Measurements from ENCODE around the gene ATF2.
"Not testable (repeated sequence)": the region's sequence is repeated elsewhere in the genome, so short reads cannot be mapped to it uniquely, and the experiment has no call there.

Gene ATF2

DNA sequence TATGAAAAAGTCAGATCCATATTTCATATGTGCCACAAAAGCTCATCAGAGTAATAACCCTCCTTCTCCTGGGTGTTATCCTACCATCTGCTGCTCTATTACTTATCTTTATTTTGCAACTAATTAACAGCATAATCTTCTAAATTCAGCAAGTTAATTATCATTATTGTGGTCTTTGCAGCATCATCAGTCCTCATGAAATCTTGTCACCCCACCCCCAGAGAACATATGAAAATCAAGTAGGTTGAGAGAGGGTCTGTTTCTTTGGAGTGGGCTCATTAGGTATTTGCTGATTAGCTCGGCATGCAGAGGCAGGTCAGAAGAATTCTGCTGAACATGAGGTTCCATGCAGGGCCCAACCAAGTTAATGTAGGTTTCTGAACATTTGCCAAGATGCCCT, 64.8 kb downstream of the ATF2 start:
- Histone ChIP-seq H3K4me3 (no peak overlapping the region), H3K36me3 (ENCODE audit: insufficient read depth, low read length) (peaks cover 51% of the 10 kb centered on the region)

GRCh38 chr2:175101514-175101913, 66.5 kb downstream of the ATF2 start:
- no peak for DNase-seq (ENCODE audit: low read depth, low spot score)
- Histone ChIP-seq H3K4me3 (no peak overlapping the region), H3K36me3 (ENCODE audit: insufficient read depth, low read length) (peaks cover 61% of the 10 kb centered on the region), H3K27ac (no peak overlapping the region), H3K9ac (ENCODE audit: insufficient read length) (no peak overlapping the region), H3K9me3 (ENCODE audit: low read depth, low read length) (no peaks in the 10 kb centered on the region)
- TF ChIP-seq POLR2AphosphoS5 (IDR thresholded peaks at IDR 0.05; ENCODE audit: borderline replicate concordance, low read depth, low read length) (no peak), FOXP2 (optimal IDR thresholded peaks at IDR 0.05; ENCODE audit: control extremely low read depth, extremely low read length, insufficient read depth) (no peak), EZH2 (IDR thresholded peaks at IDR 0.05) (no peak)

More for the DNA sequence above, 64.8 kb downstream of the ATF2 start:
- no peaks in the 10 kb centered on the region for H3K9me3 ChIP-seq (ENCODE audit: low read depth, low read length)
- no peak for TF ChIP-seq EZH2 (IDR thresholded peaks at IDR 0.05)
- no peak overlapping the region for H3K9ac ChIP-seq (ENCODE audit: insufficient read length)
- DNase-seq (ENCODE audit: low read depth, low spot score): no peak
- no peak overlapping the region for H3K27ac ChIP-seq

DNA sequence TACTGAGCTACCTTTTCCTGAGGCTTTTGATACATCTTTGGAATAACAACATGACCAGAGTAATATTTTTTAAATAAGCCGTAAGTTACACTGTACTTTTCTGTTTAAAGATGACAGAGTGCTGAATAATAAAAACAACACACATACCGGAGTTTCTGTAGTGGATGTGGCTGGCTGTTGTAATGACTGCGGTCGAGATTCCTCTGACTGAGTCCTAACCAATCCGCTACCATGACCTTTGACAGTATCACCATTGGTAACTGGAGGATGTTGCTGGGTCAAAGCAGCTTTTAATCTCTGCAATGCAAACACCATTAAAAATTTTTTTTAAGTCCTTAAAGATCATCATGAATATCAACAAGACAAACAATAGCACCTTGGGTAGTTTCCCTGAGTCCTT, 70.7 kb downstream of the ATF2 start:
- Histone ChIP-seq H3K9me3 (ENCODE audit: low read depth, low read length) (no peaks in the 10 kb centered on the region), H3K4me3 (no peak overlapping the region), H3K36me3 (ENCODE audit: insufficient read depth, low read length) (peaks cover 77% of the 10 kb centered on the region), H3K9ac (ENCODE audit: insufficient read length) (no peak overlapping the region), H3K27ac (no peak overlapping the region)
- no peak for TF ChIP-seq FOXP2 (optimal IDR thresholded peaks at IDR 0.05; ENCODE audit: control extremely low read depth, extremely low read length, insufficient read depth)
- DNase-seq (ENCODE audit: low read depth, low spot score): no peak

- H3K36me3 ChIP-seq (ENCODE audit: insufficient read depth, low read length): peaks cover 49% of the 10 kb centered on the region
- H3K4me3 ChIP-seq; H3K9me3 ChIP-seq (ENCODE audit: low read depth, low read length); DNase-seq (ENCODE audit: low read depth, low spot score); H3K27ac ChIP-seq; H3K9ac ChIP-seq (ENCODE audit: insufficient read length): not testable (repeated sequence)
These were observed 83.9 kb downstream of the ATF2 start for GRCh38 chr2:175084117-175084516.

DNA sequence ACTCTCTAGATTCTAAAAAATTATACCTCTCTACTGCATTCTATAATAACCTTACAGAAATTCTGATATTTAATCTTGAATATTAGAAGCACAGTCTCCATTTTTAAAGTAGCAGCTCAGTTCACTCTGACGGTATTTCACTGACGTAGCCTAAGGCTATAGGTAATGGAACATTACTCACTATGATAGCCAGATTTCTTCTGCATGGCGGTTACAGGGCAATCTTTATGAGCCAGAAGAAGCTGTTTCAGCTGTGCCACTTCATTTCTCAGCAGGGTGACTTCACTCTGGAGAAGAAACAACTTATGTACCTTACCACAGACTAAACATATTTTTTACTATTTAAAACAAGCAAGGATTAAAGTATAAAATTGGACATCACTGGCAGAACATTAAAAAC, 87.5 kb downstream of the ATF2 start:
- TF ChIP-seq EZH2 (IDR thresholded peaks at IDR 0.05): no peak
- TF ChIP-seq FOXP2 (optimal IDR thresholded peaks at IDR 0.05; ENCODE audit: control extremely low read depth, extremely low read length, insufficient read depth): no peak
- TF ChIP-seq POLR2AphosphoS5 (IDR thresholded peaks at IDR 0.05; ENCODE audit: borderline replicate concordance, low read depth, low read length): peak; percentile 58; the same call in 1 of the 2 replicates
- no peak overlapping the region for H3K27ac ChIP-seq
- peaks cover 51% of the 10 kb centered on the region for H3K36me3 ChIP-seq (ENCODE audit: insufficient read depth, low read length)
- H3K4me3 ChIP-seq: no peak overlapping the region
- DNase-seq (ENCODE audit: low read depth, low spot score): peak; percentile 89
- 0 out of 2 replicates have a peak, but pooled peaks cover 4% of the 10 kb centered on the region for H3K9me3 ChIP-seq (ENCODE audit: low read depth, low read length)
- no peak overlapping the region for H3K9ac ChIP-seq (ENCODE audit: insufficient read length)

- H3K36me3 ChIP-seq (ENCODE audit: insufficient read depth, low read length): peaks cover 62% of the 10 kb centered on the region
- no peak overlapping the region for H3K9ac ChIP-seq (ENCODE audit: insufficient read length)
- H3K4me3 ChIP-seq: no peak overlapping the region
- H3K9me3 ChIP-seq (ENCODE audit: low read depth, low read length): no peaks in the 10 kb centered on the region
- TF ChIP-seq EZH2 (IDR thresholded peaks at IDR 0.05) (no peak), FOXP2 (optimal IDR thresholded peaks at IDR 0.05; ENCODE audit: control extremely low read depth, extremely low read length, insufficient read depth) (no peak), POLR2AphosphoS5 (IDR thresholded peaks at IDR 0.05; ENCODE audit: borderline replicate concordance, low read depth, low read length) (no peak)
- no peak for DNase-seq (ENCODE audit: low read depth, low spot score)
- H3K27ac ChIP-seq: no peak overlapping the region
These were observed 91.7 kb downstream of the ATF2 start for GRCh38 chr2:175076272-175076671.

GRCh38 chr2:175074478-175074877, 93.5 kb downstream of the ATF2 start:
- peaks cover 65% of the 10 kb centered on the region for H3K36me3 ChIP-seq (ENCODE audit: insufficient read depth, low read length)
- no peak for DNase-seq (ENCODE audit: low read depth, low spot score)
- H3K4me3 ChIP-seq: no peak overlapping the region

DNA sequence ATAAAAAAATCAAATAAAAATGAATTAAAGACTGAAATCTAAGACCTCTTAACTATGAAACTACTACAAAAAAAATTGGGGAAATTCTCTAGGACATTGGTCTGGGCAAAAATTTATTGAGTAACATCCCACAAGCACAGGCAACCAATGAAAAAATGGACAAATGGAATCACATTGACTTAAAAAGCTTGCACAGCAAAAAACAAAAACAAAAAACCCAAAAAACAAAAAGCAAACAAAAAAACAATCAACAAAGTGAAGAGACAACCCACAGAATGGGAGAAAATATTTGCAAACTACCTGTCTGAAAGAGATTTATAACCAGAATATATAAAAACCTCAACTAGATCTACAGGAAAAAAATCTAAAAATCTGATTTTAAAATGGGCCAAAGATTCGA, 99.5 kb downstream of the ATF2 start:
- Histone ChIP-seq H3K4me3 (no peak overlapping the region), H3K36me3 (ENCODE audit: insufficient read depth, low read length) (peaks cover 36% of the 10 kb centered on the region), H3K9me3 (ENCODE audit: low read depth, low read length) (no peaks in the 10 kb centered on the region), H3K27ac (no peak overlapping the region), H3K9ac (ENCODE audit: insufficient read length) (no peak overlapping the region)
- no peak for DNase-seq (ENCODE audit: low read depth, low spot score)
- TF ChIP-seq FOXP2 (optimal IDR thresholded peaks at IDR 0.05; ENCODE audit: control extremely low read depth, extremely low read length, insufficient read depth) (no peak), EZH2 (IDR thresholded peaks at IDR 0.05) (no peak)

More at GRCh38 chr2:175074478-175074877, 93.5 kb downstream of the ATF2 start:
- Histone ChIP-seq H3K27ac (no peak overlapping the region), H3K9ac (ENCODE audit: insufficient read length) (no peak overlapping the region), H3K9me3 (ENCODE audit: low read depth, low read length) (no peaks in the 10 kb centered on the region)
- TF ChIP-seq POLR2AphosphoS5 (IDR thresholded peaks at IDR 0.05; ENCODE audit: borderline replicate concordance, low read depth, low read length) (no peak), EZH2 (IDR thresholded peaks at IDR 0.05) (no peak), FOXP2 (optimal IDR thresholded peaks at IDR 0.05; ENCODE audit: control extremely low read depth, extremely low read length, insufficient read depth) (no peak)

DNA sequence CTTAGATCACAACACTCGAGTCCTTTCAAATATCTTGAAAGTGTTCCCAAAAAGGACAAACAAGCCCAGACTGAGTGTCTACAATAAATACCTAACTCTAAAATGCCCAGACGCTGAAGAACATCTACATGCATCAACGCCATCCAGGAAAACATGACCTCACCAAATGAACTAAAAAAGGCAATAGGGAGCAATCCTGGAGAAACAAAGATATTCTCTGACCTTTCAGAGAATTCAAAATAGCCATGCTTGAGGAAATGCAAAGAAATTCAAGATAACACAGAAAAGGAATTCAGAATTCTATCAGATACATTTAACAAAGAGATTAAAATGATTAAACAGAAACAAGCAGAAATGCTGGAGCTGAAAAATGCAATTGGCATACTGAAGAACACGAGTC, 101.6 kb downstream of the ATF2 start:
- TF ChIP-seq POLR2AphosphoS5 (IDR thresholded peaks at IDR 0.05; ENCODE audit: borderline replicate concordance, low read depth, low read length) (no peak), FOXP2 (optimal IDR thresholded peaks at IDR 0.05; ENCODE audit: control extremely low read depth, extremely low read length, insufficient read depth) (no peak), EZH2 (IDR thresholded peaks at IDR 0.05) (no peak)
- DNase-seq (ENCODE audit: low read depth, low spot score): no peak

More for the DNA sequence above, 101.6 kb downstream of the ATF2 start:
- H3K9me3 ChIP-seq (ENCODE audit: low read depth, low read length): no peaks in the 10 kb centered on the region
- H3K4me3 ChIP-seq: no peak overlapping the region
- H3K27ac ChIP-seq: no peak overlapping the region
- no peak overlapping the region for H3K9ac ChIP-seq (ENCODE audit: insufficient read length)
- H3K36me3 ChIP-seq (ENCODE audit: insufficient read depth, low read length): peaks cover 27% of the 10 kb centered on the region
